T-helper 1 cell (primary cell): Measurements from ENCODE around the gene RPS29.

Experiments
- DNase-seq, 5 donors: peaks; one replicate each; pipeline ENCODE4 v3.0.0-alpha.2; 2012 to 2020

Gene RPS29

DNA sequence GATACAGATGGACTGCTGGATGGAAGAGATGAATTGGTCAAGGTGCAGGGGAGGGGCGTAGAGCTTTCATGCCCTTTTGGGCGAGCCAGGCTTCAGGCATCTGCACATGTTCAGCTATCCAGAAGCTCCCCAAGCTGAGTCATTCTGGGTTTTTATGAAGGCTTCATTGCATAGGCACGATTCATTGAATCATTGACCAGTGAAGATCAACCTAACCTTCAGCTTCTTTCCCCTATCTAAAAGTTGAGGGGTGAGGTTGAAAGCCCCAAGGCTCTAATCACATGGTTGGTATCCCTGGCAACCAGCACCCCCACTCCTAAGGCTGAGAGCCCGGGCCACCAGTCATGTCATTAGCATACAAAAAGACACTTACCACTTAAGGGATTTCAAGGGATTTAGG, 36.3 kb downstream of the RPS29 start:
- DNase-seq: no peak

DNA sequence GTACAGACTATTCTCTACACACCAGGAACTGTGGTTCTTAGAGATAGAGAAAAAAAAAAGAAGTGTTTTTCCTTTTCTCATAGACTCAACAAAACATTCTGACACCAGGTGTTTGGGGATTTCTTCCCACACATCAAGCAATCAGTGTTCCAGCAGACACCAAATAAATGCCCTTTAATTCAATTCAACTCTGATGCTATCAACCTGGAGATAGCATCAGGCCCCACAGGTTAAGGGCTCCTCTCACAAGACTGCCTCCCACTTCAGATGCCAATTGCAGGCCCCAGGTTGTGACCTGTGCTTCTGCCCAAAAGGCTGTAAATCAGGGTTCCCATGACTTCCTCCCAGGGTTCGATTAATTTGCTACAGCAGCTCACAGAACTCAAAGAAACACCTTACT, 36.7 kb downstream of the RPS29 start:
- no peak for DNase-seq

DNA sequence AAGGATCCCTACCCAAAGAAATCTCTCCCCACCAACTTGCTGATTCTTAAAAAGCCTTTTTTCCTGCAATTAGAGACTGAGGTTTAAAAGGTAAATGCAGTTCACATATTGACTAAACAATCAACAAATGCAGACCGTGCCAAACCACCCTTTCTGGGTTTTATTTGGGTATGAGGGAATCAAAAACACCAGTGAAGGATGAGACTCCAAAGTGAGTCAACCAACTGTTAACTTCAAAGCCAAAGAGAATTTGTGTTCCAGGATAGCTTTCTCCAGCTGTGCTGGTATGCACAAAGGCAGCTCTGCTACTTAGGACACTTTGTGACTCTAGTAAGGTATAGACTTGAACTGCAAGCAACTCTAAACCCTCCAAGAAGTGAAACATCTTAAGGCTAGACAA, 39.4 kb downstream of the RPS29 start:
- no peak for DNase-seq

DNA sequence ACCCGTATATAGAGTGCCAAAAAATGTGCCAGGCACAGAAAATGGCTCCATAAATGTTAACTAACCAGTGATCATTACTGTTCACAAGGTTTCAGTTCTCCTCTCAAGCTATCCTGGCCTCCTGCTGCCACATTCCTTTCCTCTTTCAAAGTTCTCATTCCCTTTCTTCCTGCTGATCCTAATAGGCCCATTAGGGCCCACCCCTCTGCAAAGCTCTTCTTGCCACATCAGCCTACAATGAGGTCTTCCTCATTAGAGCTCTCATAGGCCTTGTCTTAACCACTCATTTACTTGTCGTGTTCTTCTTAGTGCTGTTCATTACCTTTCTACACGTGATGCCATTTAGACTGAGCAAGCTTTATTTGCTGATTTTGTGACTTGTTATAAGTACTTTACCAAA, 40.5 kb downstream of the RPS29 start:
- DNase-seq: no peak

DNA sequence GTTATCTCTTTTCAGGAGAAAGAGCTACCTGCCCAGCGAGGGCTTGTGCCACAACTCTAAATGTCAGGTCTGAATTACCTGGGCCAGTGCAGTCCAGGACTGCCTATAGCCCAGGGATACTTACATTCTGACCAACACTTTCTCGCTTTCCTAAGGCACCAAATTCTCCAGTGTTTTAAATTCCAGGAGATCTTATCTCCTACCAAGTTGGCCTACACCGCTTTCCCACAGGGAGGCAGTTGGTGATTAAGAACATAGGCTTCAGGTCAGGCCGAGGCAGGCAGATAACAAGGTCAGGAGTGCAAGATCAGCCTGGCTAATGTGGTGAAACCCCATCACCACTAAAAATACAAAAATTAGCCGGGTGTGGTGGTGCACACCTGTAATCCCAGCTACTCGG, 41.1 kb downstream of the RPS29 start:
- no peak for DNase-seq

DNA sequence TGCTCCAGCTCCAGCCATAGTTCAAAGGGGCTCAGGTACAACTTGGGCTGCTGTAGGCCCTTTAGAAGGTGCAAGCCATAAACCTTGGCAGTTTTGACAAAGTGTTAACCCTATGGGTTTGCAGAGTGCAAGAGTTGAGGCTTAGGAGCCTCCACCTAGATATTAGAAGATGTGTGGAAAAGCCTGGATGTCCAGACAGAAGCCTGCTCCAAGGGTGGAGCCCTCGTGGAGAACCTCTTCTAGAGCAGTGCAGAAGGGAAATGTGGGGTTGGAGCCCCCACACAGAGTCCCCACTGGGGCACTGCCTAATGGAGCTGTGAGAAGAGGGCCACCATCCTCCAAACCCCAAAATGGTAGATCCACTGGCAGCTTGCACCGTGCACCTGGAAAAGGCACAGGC, 45.1 kb downstream of the RPS29 start:
- DNase-seq: no peak

DNA sequence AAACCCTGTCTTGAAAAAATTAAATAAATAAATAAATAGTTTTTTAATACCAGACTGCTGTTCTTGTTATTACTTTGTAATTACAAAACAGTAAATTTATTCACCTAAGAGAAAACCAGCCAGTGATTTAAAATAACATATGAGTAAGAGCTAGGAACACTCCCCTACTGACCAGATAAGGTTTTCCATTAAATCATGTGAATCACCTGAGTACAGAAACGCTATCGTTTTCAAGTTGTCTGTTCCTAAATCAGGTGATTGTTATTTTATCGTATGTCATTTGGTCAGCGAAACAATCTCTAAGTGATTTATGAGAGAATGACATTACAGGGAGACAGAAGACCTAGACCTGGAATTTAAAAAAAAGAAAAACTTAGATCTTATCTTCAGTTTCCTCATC, 47.3 kb downstream of the RPS29 start:
- no peak for DNase-seq
